Fibroblast of the aortic adventitia (primary cell): Measurements from ENCODE around the gene GLDC. TPM values are rescaled to one million over a fixed set of nuclear protein-coding genes. Genes with fewer than 3 reads are reported as not detected.
A peak's percentile ranks its signal among the peaks of the same experiment; 100 is the strongest.
"Not testable (repeated sequence)": the region's sequence is repeated elsewhere in the genome, so short reads cannot be mapped to it uniquely, and the experiment has no call there.

Source experiments
- DNase-seq: peaks from one replicate; pipeline ENCODE4 v3.0.0-alpha.2; 2010; ENCODE audit warnings: low read depth
- H3K4me3 ChIP-seq: 2 replicates; pipeline ENCODE4 v1.5.1; 2011; ENCODE audit warnings: low read depth, mild to moderate bottlenecking, control low read depth, low read length, moderate library complexity
- total RNA-seq: library from RNA; depleted of rRNA; stranded (reverse); fragments of >200 nt; gene quantifications from 2 replicates; pipeline ENCODE4 v1.2.3, GENCODE V29; 2012; ENCODE audit warnings: low replicate concordance
- TF ChIP-seq, protein P1 (sequence below): IDR thresholded peaks from 2 replicates; pipeline ENCODE4 v1.5.1; 2011; ENCODE audit warnings: mild to moderate bottlenecking, low read length, control low read depth, inconsistent platforms; ENCODE audit not compliant: insufficient read depth

The GLDC gene
- 0.65 and 1.8 TPM in 2 replicates for total RNA-seq

DNA sequence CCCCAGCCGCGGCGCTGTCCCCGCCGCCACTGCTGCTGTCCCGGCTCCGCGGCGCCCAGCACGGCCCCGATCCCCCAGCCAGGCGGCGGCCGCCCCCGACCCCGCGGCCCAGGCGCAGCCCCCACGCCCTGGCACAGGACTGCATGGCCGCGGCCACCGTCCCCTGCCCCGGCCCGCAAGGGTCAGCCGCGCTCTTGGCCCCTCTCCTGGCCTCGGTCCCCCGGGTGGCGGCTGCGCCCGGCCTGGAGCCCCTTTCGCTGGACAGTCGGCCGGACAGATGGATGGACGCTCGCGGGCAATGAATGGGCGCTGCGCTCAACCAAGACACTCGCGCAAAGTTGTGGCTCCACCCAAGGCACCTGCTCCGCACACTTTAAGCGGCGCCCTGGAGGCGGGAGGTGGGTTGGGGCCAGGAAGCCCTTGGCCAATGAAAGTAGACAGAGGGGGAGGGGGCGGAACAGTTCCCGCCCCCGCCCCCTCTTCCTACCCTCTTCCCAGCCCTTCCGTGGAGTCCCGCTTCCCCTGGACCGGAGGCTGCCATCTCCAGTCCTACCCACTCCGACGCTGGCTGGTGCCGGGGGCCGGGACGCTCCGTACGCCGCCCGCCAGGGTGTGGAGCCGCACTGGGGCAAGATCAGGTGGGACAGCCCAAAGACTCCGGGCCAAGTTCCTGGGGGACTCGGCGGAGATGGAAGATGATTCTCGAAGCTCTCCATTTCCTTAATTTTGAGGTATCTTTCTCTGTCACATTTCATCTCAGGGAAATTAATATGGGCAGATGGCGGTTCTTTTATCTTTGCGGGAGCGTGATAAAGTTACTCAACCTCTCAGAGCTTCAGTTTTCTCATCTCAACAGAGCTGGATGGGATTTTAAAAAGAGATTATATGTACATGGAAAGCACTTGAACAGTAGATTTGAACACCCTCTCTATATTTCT, at the start of gene GLDC:
GLDC (minus strand) TSS at position 375 of the 938 bp plus-strand sequence; CDS start at position 145, 230 bp downstream.
- no peak for DNase-seq
- TF ChIP-seq, protein P1, sequence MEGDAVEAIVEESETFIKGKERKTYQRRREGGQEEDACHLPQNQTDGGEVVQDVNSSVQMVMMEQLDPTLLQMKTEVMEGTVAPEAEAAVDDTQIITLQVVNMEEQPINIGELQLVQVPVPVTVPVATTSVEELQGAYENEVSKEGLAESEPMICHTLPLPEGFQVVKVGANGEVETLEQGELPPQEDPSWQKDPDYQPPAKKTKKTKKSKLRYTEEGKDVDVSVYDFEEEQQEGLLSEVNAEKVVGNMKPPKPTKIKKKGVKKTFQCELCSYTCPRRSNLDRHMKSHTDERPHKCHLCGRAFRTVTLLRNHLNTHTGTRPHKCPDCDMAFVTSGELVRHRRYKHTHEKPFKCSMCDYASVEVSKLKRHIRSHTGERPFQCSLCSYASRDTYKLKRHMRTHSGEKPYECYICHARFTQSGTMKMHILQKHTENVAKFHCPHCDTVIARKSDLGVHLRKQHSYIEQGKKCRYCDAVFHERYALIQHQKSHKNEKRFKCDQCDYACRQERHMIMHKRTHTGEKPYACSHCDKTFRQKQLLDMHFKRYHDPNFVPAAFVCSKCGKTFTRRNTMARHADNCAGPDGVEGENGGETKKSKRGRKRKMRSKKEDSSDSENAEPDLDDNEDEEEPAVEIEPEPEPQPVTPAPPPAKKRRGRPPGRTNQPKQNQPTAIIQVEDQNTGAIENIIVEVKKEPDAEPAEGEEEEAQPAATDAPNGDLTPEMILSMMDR, result no peak
- peak within 1 kb of the TSS; percentile 37 for H3K4me3 ChIP-seq

- DNase-seq, result no peak
- TF ChIP-seq, protein P1, result no peak
- no peak overlapping the region for H3K4me3 ChIP-seq
Observed at GRCh38 chr9:6692881-6693361, 47.4 kb upstream of the GLDC start.

GRCh38 chr9:6692433-6692832, 46.9 kb upstream of the GLDC start:
- no peak overlapping the region for H3K4me3 ChIP-seq
- DNase-seq, result no peak
- TF ChIP-seq, protein P1, result no peak

- DNase-seq, H3K4me3 ChIP-seq: not testable (repeated sequence)
Observed at GRCh38 chr9:6690675-6691070, 45.1 kb upstream of the GLDC start.

- H3K4me3 ChIP-seq, result no peak overlapping the region
- TF ChIP-seq, protein P1, result no peak
- no peak for DNase-seq
Observed at GRCh38 chr9:6689893-6690674, 44.6 kb upstream of the GLDC start.

GRCh38 chr9:6687180-6687579, 41.7 kb upstream of the GLDC start:
- TF ChIP-seq, protein P1, result no peak
- no peak for DNase-seq
- no peak overlapping the region for H3K4me3 ChIP-seq

GRCh38 chr9:6686396-6686795, 40.9 kb upstream of the GLDC start:
- no peak overlapping the region for H3K4me3 ChIP-seq
- peak; percentile 68 for DNase-seq
- TF ChIP-seq, protein P1, result peak; percentile 44
